GM19397 (cell line): ENCODE results near the gene OSBPL8.
"Not testable (repeated sequence)": the region's sequence is repeated elsewhere in the genome, so short reads cannot be mapped to it uniquely, and the experiment has no call there.

Source experiments
- ATAC-seq: cut with Tn5 transposase; IDR thresholded peaks from one replicate; pipeline ENCODE4 v1.9.1; 2021; ENCODE audit warnings: mild to moderate bottlenecking, moderate library complexity; ENCODE audit not compliant: unreplicated experiment

The OSBPL8 gene

DNA sequence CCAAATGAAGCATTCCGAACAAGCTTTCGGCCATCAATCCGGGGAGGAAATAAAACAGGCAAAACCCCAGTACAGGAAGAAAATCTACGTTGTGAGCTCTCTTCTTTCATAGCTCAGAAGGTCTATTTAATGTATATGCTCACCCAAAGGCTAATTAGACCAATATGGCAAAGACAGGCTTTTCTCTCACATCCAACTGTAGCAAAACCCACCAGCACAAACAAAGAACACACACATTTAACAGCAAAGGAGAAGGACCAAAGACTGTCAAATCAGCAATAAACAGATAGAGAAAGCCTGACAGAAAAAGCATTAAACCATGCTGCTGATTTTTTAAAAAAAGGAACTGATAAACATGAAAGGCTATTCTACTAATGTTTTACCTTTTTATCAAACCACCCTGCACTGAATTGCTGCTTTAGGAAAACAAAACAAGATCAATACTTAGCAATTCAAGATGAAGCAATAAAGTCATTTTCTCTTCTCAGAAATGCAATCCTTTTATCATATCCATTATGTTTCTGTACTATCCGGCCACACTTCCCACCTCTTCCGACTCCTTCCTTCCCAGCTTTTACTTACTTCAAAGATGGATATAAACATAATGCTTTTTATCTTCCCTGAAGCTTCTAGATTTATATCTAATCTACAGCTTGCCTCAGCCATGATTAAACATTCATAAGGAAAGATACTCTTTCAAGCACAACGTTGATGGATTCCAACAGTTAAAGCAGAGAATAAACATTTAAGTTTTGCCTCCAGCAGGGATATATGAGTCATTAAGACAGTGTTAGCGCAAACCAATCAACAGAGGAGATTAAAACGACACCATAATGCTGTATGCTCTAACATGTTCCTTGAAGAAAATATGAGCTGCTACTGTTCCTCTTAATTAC is 136.8 kb downstream of the OSBPL8 start:
- no peak for ATAC-seq

DNA sequence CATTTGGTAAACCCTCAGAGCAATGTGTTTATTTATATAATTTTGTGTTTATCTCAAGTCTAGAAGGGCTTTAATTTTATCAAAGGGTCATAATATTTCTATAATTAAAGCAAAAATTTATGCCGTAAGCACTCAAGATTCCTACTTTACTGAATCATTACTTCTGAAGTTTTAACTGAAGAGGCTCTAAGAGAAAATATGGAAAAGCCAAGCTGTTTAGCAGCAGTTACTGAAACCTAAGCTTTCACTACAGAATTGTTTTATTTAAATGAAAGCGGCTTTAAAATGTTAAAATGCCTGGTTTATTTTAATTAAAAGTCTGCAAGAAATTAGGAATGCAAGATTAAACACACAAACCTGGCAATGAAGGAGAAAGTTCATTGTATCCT is 137.4 kb downstream of the OSBPL8 start:
- ATAC-seq = no peak

DNA sequence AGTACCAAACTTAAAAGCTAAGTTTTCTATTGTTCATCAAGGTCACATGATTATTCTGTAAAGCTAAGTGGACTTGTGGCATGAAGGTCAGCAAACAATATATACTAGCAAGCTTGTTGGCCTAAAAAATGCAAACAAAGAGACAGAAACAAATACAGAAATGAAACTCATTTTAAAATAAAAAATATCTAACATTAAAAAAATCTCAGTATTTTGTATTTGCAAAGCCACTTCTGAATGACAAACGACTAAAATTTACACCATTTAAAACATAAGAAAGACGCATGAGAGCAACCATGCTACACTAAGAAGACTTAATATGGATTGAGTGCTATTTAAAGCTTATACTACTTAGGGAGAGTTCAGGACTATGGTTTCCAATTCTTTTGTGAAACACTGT is 138.5 kb downstream of the OSBPL8 start:
- no peak for ATAC-seq

DNA sequence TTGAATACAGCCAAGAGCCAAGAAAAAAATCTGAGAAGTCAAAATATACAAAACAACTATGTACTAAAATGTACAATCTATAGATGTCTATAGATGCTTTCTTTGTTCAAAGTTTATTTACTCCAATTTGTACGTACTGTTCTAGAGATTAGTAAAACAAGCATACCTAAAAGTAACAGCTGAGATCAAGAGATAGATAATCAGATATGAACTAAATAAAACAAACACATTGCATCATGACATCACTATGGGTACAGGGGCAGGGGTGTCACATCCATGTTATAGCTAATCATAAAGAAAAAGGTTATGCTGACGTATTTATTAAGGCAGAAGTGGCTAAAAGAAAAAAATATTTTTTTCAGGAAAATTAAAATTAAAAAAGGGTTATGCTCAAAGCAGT is 139.3 kb downstream of the OSBPL8 start:
- no peak for ATAC-seq

DNA sequence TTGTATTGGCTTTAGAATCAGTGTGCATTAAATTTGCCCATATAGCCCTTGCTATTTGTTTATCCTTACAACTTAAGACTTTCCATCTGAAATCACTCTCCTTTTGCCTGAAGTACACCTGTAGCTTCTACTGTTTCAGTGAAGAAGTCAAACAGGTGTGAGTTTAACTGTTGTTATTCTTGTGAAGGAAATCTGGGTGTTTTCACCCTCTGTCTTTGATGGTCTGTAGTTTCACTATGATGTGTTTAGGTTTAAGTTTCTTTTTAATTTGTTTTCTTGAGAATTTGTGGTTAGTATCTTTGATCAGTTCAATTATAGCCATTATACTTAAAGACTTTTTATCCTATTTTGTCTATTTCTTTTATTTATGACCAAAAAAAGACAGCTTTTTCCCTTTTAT is 142.5 kb downstream of the OSBPL8 start:
- no peak for ATAC-seq

DNA sequence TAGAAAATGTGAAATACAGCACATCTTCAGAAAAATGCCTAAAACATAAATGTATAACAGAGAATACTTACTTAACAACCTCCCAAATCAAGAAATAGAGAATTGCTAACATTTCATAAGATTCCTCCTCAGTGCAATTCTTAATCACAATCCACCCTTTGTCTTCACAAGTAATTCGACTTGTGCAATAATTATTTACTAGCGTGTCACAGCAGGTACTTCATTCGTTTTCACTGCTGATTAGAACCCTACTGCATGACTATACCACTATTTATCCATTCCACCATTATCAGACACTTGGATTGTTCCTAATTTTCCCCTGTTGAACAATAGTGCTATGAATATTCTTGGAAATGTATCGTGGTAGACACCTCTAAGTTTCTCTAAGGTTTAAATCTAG is 146.4 kb downstream of the OSBPL8 start:
- ATAC-seq = no peak

DNA sequence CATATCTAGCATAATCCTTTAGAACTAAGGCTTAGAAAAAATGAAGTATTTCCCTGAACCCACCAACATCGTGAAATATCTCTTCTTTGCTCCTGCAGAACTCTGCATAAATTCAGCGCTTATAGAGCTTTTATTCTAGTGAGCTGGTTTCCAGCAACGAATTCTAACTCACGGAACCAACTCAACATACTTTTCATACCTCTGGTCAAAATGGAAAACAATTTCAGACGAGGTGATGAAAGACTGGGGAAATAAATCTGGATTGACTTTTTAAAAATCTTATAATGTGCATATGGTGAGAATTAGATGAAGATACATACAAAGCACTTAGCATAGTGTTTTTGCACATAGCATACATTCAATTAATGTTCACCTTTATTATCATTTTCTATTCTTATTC is 148.8 kb downstream of the OSBPL8 start:
- no peak for ATAC-seq

DNA sequence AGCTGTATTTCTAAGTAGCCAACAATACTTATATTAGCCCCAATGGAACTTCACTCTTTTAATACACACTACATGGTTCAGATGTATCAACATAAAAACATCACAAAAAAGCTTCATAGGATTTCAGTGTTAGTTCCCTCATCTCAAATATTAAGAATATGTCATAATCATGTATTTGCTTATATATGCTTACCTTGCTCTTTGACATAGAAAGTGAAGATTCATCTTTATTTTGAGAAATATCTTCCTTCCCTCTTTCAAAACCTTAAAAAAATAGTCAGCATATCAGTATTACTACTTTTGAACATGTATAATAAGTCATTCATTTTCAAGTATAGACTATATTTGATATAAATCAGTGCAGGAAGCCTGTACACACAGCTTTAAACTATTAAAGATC is 149.2 kb downstream of the OSBPL8 start:
- ATAC-seq = no peak

DNA sequence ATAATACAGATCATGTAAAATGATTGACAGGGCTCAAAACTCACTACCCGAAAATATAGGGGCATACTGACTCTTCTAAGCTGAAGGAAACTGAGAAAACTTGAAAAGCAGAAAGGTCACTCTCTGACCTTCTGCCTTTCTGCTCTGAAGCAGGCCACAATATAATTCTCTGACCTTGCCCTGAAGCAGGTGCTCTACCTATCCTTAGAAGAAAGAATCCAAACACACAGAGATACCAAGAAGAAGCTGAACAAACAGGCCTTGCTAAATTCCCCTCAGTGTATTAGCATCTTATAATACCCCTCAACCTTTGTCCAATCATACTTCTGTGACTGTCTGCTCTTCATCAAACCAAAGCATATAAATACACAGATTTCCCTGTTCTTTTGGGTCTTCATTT is 150.5 kb downstream of the OSBPL8 start:
- ATAC-seq = no peak

DNA sequence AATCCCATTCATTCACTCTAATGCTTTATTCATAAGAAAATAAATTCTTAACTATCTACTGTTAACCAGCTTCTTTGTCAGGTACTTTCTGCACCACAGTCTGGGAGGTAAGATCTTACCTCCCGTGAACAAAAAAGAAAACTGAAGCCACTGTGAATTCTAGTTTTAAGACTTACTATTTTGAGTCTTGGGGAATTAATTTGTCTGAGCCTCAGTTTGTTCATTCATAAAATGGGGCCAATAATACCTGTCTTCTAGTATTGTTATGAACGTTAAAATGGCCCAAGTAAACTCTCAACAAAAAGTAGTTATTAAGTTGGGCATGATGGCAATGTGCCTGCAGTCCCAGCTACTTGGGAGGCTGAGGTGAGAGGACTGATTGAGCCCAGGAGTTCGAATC is 151.9 kb downstream of the OSBPL8 start:
- no peak for ATAC-seq

DNA sequence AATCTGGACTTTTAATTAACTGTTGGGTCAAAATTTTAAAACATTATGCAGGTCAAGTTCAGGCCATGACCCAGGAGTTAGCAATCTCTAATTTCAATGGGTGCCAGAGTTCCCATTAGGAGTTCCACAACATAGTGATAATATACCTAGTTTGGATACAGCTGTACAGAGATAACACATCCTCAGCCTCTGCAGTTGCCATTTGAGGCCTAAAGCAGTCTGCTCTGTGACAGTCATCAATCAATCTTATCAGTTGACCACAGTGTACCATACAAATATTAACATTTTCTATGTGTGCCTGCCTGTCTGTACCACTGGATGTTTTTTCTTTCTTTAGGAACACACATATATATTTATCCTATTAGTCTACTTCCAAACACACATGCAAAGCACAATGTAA is 157.3 kb downstream of the OSBPL8 start:
- no peak for ATAC-seq

DNA sequence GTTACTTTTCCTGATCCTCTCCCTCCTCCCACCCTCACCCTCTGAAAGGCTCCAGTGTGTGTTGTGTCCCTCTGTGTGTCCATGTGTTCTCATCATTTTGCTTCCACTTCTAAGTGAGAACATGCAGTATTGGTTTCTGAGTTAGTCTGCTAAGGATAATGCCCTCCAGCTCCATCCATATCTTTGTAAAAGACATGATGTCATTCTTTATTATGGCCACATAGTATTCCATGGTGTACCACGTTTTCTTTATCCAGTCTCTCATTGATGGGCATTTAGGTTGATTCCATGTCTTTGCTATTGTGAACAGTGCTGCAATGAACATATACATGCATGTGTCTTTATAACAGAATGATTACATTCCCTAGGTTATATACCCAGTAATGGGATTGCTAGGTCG is 159.4 kb downstream of the OSBPL8 start:
- no peak for ATAC-seq

DNA sequence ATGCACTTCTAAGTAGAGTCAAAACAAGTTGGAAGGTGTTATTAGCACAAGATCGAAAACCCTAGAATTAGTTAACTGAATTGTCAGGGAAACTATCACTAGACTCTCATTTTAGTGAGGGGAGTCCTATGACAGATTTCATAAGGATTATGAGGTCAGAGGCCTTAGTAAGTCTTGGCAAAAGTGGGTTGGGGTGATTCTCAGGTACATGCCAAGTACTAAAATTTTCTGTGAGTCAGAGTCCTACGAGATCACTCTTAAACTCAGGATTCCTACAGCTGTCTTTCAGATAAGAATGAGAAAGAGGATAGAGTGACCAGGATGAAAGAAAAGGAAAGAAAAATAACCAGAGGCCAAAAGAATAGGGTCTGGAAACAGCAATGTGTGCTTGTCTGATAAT is 160.5 kb downstream of the OSBPL8 start:
- ATAC-seq = no peak

DNA sequence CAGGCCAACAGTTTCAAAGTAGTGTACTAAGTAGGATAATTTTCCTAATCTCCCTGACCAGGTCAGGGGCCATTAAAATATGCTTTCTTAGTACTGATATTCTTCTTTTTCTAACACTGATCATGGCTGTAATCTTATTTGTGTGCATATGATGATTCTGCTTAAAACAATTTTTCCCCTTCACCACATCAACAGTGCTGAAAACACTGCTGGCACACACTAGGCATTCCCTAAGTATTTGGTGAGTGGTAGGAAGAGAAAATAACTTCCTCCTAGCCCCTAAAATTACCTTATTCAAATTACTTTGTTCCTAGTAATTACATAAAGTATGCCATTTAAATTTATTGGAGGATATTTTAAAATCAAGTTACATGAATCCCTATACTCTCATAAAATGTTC is 161.5 kb downstream of the OSBPL8 start:
- no peak for ATAC-seq

DNA sequence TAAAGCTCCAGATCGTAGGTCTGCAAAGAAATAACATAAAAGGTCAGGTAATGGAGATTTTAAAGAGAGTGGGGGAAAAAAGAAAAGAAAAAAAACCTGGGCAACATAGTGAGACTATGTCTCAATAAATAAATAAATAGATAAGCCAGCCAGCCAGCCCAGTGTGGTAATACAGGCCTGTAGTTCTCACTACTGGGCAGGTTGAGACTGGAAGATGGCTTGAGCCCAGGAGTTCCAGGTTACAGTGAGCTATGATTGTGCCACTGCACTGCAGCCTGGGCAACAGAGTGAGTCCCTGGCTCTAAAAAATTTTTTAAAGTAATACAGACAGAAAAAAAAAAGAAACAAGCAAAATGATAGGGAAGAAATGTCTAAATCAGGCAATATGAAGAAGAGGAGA is 168.1 kb downstream of the OSBPL8 start:
- ATAC-seq = no peak

DNA sequence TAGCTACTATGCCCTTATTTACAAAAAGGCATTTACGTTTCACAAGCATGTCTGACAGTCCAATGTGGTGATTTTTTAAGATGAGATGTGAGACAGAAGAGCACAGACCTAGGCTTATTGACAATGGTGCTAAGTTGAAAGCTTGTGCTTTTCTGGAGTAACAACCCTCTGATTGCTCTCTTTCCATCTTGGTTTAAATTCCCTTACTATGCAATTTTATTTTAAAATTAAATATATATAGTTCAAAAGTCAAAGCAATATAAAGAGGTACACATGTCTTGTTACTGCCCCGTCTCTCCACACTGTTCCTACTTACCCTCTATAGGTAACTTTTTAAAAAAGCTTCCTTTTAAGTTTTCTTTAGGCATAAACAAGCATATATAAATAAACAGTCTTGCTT is 172.0 kb downstream of the OSBPL8 start:
- no peak for ATAC-seq

DNA sequence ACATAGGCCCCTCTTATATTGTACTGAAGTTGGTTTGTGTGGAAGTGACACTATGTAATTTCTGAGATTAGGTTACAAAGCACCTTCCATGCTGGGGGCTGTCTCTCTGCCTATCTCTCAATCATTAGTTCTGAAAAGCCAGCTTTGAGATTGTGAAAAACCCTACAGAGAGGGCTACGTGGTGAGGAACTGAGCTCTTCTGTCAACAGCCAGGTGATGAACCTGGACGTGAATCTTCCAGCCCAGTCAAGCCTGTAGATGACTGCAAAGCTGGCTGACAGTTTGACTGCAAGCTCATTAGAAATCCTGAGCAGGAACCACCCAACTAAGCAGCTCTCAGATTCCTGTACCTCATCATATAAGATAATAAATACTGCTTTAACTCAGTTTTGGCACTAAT is 175.0 kb downstream of the OSBPL8 start:
- ATAC-seq = no peak

DNA sequence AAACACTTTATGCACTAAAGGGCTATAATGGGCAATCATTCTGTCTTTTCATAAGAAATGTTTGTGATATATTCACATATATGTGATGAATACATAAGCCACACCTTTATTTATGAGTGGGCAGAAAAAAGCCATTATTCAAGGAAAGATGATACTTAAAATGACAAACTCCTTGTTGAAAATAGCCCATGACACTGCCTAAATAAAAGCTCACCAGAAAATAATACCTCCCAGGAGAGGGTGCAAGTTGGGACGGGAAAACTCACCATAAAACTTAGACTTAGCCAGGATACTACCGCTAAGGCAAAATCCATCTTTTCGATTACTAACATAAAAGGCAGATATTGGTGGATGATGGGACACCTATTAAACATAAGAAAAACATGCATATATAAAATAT is 175.6 kb downstream of the OSBPL8 start:
- ATAC-seq = no peak

DNA sequence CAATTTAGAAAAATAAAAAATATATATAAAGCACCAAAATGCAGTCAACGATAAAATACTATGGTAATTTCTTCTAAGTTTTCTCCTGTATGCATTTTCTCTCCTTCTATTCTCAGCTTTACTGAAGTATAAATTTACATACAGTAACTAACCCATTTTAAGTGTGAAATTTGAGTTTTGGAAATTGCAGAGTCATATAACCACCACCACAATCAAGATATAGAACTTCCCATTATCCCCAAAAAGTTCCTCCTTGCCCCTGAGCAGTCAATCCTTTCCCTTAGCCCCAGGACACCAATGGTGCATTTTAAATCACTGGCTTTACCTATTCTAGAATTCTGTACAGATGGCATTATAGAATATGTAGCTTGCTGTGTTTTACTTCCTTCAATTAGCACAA is 180.3 kb downstream of the OSBPL8 start:
- no peak for ATAC-seq

DNA sequence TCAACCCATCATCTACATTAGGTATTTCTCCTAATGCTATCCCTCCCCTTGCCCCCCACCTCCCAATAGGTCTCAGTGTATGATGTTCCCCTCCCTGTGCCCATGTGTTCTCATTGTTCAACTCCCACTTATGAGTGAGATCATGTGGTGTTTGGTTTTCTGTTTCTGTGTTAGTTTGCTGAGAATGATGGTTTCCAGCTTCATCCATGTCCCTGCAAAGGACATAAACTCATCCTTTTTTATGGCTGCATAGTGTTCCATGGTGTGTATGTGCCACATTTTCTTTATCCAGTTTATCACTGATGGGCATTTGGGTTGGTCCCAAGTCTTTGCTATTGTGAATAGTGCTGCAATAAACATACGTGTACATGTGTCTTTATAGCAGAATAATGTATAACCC is 182.7 kb downstream of the OSBPL8 start:
- ATAC-seq = not testable (repeated sequence)

DNA sequence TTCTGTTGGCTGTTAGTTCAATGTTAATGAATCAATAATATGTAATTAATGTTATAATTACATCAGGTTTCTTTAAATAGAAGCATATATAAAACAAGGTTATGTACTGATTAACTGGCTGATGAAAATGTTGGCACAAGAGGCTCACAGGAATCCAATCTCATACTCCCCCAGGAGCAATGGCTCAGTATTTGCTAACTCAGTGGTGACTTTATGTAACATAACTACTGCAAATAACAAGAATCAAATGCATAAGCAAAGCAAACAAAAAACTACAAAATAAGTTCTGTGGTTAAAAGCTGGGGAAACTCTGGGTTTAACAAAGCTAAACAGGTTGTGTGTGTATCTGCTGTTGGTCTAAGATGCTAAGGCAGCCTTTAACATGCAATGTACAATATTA is 183.6 kb downstream of the OSBPL8 start:
- ATAC-seq = no peak

DNA sequence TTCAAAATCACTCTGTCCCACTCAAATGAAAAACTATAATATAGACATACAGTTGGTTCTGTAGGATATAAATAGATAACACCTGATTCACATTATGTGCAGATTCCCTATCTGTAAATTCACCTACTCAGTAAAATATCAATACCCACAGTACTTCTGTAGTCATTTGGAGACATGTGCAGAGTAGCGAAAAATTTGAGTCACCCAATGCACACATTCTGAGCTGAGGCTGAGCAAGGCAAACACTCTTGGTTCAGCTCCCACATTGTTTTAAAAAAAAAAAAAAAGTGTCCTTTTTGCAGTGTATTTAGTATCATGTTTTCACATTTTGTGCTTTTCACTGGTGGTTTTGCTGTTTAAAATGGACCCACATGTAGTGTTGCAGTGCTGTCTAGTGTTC is 184.1 kb downstream of the OSBPL8 start:
- no peak for ATAC-seq

DNA sequence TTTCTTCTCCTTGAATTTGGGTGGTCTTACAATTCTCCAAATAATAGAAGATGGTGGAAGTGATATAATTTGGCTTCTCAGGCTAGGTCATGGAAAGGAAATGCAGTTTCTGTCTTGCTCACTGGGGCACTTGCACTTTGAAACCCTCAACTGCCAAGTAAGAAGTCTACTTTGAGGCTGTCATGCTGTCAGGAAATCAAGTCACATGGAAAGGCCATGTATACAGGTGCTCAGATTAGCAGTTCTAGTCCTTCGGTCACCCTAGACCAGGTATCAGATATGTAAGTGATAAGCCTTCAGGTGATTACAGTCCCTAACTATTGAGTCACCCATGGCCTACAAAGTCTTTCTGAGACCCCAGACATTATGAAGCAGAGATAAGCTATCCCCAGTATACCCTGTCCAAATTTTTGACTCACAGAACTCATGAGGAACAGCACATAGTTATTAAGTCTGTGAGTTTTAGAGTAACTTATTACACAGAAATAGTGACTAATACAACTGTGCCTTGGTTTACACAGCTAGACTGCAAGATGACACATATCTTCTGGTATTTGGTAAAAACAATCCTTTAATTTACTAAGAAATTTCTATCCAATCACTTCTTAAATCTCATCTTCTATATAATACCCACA is 185.1 kb downstream of the OSBPL8 start:
- no peak for ATAC-seq
